Jurkat, Clone E6-1 (cell line): Measurements from ENCODE around the gene ARL8B. TPM values are rescaled to one million over a fixed set of nuclear protein-coding genes. Genes with fewer than 3 reads are reported as not detected.
"Not testable (repeated sequence)": the region's sequence is repeated elsewhere in the genome, so short reads cannot be mapped to it uniquely, and the experiment has no call there.

Source experiments
- DNase-seq: peaks from one replicate; pipeline ENCODE4 v3.0.0-alpha.2; 2011; ENCODE audit warnings: low read depth, low spot score
- H3K4me3 ChIP-seq: 2 replicates; pipeline ENCODE4 v1.5.1; 2011; ENCODE audit warnings: mild to moderate bottlenecking, low read length, control low read depth, moderate library complexity
- polyA plus RNA-seq: library from polyadenylated mRNA; unstranded; fragments of >200 nt; gene quantifications from one replicate; pipeline ENCODE4 v1.2.1, GENCODE V29; 2012; ENCODE audit warnings: missing spikeins; ENCODE audit not compliant: insufficient read length, insufficient read depth

ARL8B gene
- 29.9 TPM for polyA plus RNA-seq

DNA sequence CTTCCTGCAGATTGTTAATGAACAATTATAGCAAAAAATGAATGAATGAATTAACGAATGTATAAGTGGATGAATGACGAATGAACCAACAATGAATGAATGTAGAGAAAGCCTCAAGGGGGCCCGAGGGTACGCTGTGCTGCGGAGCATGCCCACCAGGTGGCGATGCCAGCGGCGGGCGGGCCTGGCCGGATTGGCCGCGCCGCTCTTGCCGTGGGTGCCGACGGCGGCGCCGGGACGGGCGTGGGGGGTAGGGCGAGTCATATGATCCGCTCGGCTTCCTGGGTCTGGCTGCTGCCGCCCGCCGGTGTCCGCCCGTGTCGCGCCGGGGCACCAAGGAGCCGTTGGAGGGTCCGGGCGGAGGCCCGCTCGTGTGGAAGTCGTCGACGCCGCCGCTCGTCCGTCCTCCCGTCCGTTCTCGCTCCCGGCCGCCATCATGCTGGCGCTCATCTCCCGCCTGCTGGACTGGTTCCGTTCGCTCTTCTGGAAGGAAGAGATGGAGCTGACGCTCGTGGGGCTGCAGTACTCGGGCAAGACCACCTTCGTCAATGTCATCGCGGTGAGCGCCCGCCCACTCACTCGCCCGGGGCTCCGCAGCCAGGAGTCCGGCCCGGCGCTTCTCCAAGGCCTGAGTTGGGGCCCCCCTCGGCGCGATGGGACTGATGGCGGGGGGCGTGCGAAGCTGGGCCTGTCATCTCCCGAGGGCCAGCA lies at the start of gene ARL8B:
TSS of gene ARL8B (plus strand) at position 263 of the 711 bp plus-strand sequence. CDS start at position 437, 174 bp downstream.
- peak within 1 kb of the TSS; percentile 93 for H3K4me3 ChIP-seq
- peak; percentile 83 for DNase-seq

DNA sequence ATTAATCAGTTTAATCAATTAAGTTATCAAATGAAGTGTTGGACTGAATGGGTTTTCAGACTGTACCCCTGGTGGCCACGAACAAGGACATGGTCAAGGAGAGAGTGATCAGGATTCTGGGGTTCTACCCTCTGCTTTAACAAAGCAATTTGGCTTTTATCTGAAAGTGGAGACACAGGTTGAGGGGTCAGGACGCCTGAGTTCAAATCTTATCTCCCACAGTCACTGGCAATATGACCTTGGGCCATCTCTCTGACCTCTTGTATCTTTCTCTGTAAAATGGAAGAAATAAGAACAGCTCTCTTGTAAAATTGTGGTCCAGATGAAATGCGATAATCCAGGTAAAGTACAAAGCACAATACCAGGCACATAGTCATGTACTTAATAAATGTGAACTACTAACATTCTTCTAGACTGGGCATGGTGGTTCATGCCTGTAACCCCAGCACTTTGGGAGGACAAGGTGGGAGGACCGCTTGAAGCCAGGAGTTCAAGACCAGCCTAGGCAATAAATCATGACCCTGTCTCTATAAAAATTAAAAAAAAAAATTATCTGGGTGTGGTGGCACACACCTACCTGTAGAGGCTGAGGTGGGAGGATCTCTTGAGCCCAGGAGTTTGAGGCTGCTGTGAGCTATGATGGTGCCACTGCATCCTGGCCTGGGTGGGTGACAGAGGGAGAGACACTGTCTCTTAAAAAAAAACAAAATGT lies 48.6 kb upstream of the ARL8B start:
- DNase-seq: no peak
- H3K4me3 ChIP-seq: no peak overlapping the region

DNA sequence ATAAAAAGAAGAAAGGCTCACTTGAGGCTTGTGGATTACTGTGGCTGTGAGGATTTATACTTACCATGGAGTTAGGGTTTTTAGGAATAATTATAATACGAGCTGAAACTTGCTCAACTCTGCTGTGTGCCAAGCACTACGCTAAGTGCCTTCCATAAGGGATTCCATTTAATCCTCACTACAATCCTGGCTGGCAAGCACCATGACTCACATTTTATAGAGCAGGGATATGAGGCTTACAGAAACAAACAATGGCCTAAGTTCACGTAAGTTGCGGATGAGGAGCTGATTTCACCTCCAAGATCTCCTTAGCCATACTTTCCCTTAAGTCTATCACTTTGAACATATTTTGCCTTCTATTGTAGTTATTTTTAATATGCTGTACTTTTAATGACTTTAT lies 43.9 kb upstream of the ARL8B start:
- no peak for DNase-seq
- no peak overlapping the region for H3K4me3 ChIP-seq

DNA sequence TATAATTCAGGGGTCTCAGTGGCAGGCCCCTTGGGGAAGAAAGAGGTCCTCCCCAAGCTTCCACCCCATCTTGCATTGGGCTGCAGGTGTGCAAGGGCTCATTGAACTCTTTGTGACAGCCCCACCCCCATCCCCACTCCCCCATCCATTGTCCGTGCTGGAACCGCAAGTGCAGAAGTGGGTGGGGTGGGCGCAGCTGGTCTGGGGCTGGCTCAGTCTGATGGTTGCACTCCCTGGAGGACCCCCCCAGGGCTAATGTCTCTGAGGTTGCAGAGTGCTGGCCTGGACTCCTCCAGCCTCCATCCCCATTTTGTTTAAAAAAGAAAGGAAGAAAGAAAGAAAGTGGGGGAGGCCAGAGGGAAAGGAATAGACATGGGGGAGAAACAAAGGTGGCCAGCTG lies 42.3 kb upstream of the ARL8B start:
- no peak overlapping the region for H3K4me3 ChIP-seq
- DNase-seq: no peak

DNA sequence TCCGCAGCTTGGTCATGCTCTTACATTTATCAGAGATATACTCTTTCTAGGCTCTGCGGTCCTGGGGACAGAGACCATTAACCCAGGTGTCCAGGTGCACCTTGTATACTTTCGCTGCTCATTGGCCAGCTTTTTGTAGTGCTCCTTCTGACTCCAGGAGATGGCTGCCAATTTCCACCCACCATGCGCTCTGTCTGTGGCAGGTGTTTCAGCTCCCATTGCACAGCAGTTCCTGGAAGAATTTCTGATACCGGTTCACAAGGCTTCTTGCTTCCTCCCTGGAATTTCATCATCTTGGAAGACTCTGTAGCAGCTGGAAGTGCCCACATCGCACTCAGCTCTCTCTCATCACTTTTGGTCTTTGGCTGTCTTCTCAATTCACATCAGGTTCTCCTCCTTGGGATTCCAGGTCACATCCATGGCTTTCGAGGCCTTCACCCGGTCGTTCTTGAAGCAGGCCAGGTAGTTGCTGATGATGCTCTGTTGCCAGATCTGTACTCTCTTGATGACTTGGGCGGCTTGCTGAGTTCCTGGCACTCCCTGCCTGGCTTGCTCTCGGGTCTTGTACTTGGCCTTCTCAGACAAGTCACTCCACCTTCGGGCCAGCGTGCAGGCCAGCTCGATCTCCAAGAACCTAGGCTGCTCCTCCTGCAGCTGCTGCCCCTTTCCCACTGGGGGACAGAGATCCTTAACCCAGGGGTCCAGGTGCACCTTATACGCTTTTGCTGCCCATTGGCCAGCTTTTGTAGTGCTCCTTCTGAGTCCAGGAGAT lies 41.1 kb upstream of the ARL8B start:
- H3K4me3 ChIP-seq: no peak overlapping the region
- no peak for DNase-seq

DNA sequence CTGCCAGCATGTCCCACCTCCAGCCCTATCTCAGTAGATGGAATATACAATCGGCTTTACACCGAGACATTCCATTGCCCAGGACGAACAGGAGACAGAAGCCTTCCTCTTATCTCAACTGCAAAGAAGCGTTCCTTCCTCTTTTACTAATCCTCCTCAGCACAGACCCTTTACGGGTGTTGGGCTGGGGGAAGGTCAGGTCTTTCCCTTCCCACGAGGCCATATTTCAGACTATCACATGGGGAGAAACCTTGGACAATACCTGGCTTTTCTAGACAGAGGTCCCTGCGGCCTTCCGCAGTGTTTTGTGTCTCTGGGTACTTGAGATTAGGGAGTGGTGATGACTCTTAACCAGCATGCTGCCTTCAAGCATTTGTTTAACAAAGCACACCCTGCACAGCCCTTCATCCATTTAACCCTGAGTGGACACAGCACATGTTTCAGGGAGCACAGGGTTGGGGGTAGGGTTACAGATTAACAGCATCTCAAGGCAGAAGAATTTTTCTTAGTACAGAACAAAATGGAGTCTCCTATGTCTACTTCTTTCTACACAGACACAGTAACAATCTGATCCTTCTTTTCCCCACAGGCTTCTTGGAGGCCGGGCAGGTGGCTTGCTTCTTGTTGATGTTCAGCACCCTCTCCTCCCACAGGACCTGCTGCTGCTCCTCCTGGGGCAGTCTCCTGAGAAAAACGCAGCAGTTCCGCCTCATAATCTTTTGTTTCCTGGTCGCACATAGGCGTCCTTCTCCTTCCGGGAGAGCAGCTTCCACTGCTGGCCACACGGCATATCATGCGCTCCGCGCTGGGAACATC lies 39.9 kb upstream of the ARL8B start:
- not testable (repeated sequence) for DNase-seq, H3K4me3 ChIP-seq

DNA sequence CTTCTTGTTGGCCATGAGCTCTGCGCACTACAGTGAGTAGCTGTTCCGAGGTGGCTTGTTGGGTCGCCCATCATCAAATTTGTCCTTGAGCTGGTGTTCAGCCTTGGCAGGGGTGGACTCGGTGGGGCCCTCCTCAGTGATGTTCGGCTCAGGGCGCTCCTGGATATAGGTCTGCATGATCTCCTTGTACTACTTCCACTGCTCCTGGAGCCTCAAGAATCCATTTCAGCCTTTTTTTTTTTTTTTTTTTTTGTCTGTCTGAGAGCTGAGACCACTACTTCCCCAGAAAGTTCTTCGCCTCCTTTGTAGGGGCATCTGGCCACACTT lies 39.3 kb upstream of the ARL8B start:
- no peak overlapping the region for H3K4me3 ChIP-seq
- no peak for DNase-seq

DNA sequence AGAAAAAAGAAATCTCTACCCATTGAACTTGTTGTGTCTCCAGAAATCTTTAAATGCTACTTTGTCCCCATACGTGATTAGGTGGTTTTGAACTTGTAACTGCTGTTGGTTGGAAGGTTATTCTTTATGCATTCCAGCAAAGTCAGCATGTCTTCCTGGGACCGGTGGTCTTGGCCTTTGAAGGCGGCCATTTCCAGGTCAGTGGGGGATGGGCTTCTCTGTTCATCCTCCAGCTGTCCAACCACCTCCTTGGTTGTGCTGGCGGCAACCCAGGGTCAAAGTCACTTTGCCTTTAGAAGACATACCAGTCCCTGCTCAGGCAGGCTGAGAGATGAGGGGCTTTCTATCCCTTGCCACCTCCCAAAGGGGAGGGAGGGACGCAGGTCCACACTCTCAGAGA lies 37.9 kb upstream of the ARL8B start:
- no peak for DNase-seq
- no peak overlapping the region for H3K4me3 ChIP-seq

DNA sequence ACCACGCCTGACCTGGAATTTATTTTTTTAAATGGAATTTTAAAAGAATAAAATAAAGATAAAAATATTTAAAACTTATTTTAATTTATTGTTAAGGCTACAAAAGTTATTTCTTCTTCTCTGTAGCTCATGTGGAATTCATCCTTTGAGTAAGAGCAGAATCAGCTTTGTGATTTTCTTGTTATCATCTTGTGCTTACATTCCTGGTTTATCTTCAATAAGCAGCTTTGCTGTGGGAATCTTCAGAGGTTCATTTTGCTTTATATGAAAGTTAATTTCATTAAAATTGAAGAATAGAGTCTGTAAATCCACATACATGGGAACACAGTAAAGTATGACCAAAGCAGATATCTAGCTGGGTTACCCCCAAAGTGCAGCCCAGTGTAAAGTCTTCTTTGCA lies 35.4 kb upstream of the ARL8B start:
- H3K4me3 ChIP-seq: no peak overlapping the region
- DNase-seq: no peak

DNA sequence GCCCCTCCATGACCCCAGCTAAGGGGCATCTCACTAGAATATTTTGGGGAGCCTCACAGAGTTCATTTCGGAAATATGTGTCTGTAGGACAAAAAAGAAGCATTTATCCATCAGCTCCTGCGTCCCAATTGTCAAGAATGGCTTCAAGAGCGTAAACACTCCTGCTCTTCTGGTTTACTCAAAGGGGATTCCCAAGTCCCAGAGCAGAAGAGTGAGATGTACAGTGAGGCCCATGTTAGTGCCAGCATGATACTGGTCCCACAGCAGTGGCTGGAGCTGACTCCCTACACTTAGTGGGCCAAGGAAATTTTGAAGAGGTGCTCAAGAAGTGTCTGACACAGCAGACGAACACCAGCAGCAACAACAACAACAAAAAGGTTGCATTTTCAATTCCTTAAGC lies 34.9 kb upstream of the ARL8B start:
- DNase-seq: no peak
- H3K4me3 ChIP-seq: no peak overlapping the region

DNA sequence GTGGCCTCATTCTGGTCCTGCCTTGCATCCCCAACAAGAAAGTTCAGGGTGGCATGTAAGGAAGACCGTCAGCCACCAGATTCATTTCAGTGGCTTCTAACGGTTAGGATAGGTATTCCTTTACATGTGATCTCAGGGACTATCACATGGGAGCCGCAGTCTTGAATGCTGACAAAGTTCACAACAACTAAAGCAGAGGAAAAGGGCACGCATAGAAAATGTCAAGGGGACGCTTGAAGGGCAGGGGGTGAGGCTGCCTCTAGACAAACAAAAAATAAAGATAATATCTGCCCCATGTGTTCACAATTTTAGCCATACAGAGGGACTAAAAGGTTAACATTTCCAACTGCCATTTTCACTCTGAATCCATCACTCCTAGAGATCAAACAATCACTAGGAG lies 31.9 kb upstream of the ARL8B start:
- no peak for DNase-seq

DNA sequence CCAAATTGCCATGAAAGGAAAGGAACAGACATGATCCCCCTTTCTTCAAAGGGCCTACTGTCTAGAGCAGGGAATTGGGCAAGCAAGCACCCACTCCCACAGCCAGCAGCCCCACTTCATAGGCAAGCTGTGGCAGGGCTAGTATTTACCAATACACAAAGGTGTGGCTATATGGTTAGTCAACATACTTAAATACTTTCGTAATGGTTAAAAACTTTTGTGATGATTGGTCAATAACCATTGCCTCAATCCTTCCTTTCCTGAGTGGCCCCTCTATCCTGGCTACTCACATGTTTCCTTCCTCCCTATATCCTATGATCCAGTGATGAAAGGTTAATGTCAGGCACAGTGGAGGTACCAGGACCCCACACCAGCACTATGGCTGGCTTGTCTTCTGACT lies 30.1 kb upstream of the ARL8B start:
- DNase-seq: no peak
- no peak overlapping the region for H3K4me3 ChIP-seq

More for the DNA sequence above, 31.9 kb upstream of the ARL8B start:
- no peak overlapping the region for H3K4me3 ChIP-seq

DNA sequence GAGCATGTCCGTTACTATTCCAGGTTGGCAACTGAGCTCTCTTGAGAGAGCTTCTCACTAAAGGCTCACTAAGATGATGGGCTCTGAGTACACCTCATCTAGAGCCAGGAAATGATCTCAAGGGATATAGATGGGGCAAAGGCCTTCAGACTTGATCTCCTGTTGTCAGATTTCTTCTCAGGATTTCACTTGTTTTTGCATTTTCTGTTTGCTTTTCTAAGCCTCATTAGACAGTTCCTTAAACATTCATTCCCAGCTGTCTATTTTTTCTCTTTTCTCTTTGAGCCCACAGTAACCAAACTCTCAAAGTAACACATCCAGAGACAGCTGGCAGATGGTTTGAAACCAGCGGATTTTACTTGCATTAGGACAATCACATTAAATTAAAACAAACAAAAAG lies 28.4 kb upstream of the ARL8B start:
- DNase-seq: no peak

DNA sequence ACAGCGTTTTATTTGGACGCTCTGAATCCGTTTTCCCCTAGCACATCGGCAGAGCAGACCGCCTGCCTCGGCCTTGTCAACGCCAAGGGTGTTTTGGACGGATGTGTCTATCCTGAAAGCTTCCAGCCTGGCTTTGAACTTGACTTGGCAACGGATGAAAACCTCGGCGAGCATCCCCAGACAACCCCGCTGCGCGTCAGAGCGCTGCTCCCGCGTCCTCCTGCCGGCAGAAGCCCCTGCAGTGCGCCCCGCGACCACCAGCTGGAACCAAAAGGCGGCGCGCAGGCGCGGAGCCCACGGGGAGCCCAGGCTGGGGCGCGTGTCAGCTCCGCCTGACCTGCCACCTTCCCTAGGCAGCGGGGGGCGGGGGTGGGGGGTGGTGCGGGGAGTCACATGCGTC lies 26.2 kb upstream of the ARL8B start:
- DNase-seq: no peak
- no peak overlapping the region; the same call in 1 of the 2 replicates for H3K4me3 ChIP-seq

More for the DNA sequence above, 28.4 kb upstream of the ARL8B start:
- no peak overlapping the region for H3K4me3 ChIP-seq

DNA sequence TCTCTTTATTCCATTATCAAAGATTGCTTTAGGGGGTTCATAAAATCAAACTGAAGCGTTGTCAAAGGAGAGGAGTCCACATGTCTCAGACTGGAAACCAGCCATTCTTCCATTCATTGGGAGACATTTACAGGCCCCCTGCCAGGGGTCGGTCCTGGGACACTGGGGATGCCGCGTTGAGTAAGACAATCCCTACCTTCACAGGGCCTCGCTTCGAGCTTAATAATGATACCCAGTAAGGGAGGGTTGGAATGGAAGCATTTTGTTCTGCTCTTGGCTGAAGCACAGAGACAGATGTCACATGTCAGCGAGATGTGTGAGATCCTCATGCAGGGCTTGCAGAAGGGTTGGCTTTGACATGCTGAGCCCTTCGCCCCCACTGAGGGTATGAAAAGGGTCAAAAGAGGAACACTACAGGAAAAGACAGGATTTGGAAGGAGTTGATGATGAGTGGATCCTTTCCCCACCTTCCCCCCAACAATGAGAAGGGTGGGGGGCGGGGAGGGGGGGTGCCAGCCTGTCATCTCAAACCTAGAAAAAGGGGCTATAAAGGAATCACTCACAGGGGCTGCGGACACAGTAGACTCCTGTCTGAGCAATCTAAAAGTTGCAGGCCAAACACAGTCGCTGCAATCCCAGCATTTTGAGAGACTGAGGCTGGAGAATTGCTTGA lies 25.6 kb upstream of the ARL8B start:
- H3K4me3 ChIP-seq: no peak overlapping the region
- DNase-seq: no peak

DNA sequence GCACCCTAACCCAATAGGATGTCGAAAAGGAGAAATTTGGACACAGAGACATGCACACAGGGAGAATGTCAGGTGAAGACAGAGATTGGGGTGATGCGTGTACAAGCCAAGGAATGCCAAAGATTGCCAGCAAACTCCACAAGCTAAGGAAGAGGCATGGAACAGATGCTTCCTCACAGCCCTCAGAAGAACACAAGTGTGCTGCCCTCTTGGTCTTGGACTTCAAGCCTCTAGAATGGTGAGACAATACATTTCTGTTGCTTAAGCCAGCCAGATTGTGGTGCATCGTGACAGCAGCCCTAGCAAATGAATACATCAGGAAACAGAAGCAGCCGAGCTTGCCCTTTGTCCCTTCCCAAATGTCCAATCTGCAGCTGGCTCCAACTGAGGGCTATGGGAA lies 23.7 kb upstream of the ARL8B start:
- no peak overlapping the region for H3K4me3 ChIP-seq
- DNase-seq: no peak

DNA sequence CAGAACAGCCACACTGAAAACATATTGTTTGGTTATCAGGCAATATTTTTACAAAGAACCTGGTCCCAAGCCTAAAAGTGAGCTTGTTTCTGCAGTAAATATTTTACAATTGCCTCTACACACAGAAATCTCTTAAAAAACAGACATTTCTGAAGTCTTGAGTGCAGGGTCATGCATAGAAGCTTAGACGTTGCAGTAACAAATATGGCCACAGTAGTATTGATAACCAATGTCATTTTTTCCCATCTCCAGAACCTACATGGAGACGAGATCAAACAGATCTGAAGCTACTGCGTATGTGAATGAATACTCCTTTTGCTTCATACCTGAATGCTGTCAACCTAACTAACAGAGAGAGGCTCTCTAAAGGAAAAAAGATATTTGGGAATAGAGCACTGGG lies 19.6 kb upstream of the ARL8B start:
- no peak for DNase-seq
- H3K4me3 ChIP-seq: no peak overlapping the region

DNA sequence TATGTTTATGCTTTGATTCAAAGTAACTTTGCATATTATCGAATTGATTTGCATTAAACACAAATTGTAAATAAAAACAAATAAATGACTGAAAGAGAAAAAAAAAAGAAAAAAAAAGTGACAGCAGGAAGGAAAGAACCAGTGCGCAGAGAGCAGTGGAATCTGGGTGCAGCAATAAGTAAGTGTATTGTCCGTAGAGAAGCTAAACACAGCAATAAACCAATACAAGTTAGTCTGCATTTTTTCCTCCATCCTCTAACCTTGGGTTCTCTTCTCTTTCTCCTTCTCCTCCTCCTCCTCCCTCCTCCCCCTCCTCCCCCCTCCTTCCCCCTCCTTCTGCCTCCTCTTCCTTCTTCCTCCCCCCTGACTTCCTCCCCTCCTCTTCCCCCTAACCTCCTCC lies 18.3 kb upstream of the ARL8B start:
- H3K4me3 ChIP-seq: no peak overlapping the region
- no peak for DNase-seq

DNA sequence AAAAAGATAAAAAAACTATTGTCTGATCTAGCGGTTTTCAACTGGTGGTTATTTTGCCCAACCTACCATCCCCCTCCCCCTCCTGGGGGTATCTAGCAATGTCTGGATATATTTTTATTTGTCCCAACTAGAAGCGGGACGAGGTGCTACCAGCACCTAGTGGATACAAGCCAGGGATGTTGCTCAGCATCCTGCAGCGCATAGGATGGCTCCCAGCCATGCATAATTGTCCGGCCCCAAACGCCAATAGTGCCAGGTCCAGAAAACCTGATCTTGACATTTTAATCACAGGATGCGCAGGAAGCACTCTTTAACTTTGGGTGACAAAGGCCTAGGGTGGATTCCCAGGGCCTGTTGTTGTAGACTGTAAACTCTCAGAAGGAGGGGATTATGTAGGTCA lies 17.0 kb upstream of the ARL8B start:
- H3K4me3 ChIP-seq: no peak overlapping the region
- no peak for DNase-seq
